ENCODE results near the gene ELF3.
"Not testable (repeated sequence)": the region's sequence is repeated elsewhere in the genome, so short reads cannot be mapped to it uniquely, and the experiment has no call there.

The ELF3 gene

GRCh38 chr1:202007805-202008489, 2.4 kb upstream of the ELF3 start:
- no peak for DNase-seq (ENCODE audit: low read depth in 2 of 2)

- DNase-seq (ENCODE audit: low read depth in 2 of 2) = peak; percentile 24 to 35
Measured at GRCh38 chr1:202009326-202010179, 834 bp upstream of the ELF3 start.

- no peak for DNase-seq (ENCODE audit: low read depth in 2 of 2)
Measured at GRCh38 chr1:202011994-202012393, 1.6 kb downstream of the ELF3 start.

- DNase-seq (ENCODE audit: low read depth in 2 of 2) = no peak
Measured at GRCh38 chr1:202012544-202013478, 2.4 kb downstream of the ELF3 start.

GRCh38 chr1:202013603-202014002, 3.2 kb downstream of the ELF3 start:
- DNase-seq (ENCODE audit: low read depth in 2 of 2) = no peak

GRCh38 chr1:202014060-202014459, 3.7 kb downstream of the ELF3 start:
- DNase-seq (ENCODE audit: low read depth in 2 of 2) = no peak

DNA sequence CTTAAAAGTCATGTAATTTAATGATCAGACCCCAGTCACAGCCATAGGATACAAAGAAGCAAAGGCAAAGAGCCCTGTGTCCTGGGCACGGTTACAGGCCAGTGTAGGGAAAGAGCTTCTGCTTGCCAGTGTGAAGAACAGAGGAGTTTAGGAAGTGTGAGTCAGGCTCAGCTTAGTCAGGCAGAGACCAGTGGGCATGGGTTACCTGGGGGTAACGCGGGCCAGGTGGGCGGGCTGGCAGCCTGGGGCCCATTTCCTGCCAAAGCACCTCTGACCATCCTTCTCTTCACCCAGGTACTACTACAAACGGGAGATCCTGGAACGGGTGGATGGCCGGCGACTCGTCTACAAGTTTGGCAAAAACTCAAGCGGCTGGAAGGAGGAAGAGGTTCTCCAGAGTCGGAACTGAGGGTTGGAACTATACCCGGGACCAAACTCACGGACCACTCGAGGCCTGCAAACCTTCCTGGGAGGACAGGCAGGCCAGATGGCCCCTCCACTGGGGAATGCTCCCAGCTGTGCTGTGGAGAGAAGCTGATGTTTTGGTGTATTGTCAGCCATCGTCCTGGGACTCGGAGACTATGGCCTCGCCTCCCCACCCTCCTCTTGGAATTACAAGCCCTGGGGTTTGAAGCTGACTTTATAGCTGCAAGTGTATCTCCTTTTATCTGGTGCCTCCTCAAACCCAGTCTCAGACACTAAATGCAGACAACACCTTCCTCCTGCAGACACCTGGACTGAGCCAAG, 4.7 kb downstream of the ELF3 start:
- no peak for DNase-seq (ENCODE audit: low read depth in 2 of 2)

DNA sequence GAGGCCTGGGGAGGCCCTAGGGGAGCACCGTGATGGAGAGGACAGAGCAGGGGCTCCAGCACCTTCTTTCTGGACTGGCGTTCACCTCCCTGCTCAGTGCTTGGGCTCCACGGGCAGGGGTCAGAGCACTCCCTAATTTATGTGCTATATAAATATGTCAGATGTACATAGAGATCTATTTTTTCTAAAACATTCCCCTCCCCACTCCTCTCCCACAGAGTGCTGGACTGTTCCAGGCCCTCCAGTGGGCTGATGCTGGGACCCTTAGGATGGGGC, 5.2 kb downstream of the ELF3 start:
- no peak for DNase-seq (ENCODE audit: low read depth in 2 of 2)

GRCh38 chr1:202016022-202016810, 5.8 kb downstream of the ELF3 start:
- DNase-seq (ENCODE audit: low read depth in 2 of 2) = no peak

DNA sequence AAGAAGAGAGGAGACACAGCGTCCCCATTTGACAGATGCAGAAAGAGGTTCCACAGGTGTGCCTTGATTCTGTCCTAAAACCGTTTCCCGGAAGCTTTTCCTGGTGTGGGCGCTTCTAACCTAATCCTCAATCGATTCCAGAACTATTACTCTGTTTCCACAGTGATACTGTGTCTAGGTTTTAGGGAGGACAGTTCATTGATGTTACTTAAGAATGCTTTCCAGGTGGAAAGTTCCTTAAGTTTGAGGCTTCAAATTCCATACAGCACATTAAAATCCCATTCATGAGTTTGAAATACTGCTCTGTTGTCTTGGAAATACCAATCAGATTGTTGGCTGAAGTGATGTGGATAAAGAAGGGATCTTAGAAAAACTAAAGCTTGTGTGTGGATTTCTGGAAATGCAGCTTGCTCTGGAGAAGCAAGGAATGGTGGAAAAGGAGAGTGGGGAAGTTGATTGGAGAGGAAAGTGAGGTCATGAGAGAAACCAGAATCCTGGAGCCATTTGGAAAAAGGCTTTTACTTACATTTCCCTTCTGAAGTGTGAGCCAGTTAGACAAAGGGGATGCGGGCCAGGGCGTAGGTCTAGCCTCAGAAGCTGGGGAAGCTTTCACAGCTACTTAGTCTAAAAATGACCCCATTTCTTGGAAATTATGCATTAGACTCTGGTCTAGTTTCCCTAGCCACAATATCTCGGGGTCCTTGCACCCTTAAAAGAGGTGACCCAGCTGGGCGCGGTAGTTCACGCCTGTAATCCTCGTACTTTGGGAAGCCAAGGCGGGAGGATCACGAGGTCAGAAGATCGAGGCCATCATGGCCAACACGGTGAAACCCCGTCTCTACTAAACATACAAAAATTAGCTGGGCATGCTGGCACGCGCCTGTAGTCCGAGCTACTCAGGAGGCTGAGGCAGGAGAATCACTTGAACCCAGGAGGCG, 6.7 kb downstream of the ELF3 start:
- no peak for DNase-seq (ENCODE audit: low read depth in 2 of 2)

DNA sequence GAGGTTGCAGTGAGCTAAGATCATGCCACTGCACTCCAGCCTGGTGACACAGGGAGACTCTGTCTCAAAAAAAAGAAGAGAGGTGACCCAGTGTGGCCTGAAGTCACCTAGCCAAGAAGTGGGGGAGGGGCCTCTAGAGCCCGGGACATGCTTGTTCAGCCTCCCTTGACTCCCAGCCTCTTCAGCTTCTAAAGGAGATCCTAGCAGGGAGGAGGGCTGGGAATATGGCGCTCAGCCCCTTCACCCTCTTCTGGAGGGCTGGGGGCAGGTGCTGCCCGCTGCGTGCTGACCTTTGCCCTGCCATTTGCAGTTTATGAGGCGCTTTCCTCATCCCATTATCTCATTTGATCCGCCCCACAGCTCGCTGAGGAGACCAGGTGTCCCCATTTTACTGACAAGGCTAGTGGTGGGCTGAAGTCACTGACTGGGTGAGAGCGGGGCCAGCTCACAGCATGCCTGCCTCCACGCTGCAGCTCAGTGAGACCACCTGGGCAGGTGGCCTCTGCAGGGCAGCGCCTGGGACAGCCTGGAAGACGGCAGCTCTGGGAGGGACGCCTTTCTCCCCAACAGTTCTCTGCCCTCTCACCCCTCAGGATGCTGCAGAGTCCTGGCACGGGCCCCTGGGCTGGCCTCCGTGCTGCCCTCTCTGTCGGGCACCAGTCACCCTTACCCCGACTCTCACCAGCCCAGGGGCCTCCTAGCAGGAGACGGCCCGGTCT, 7.5 kb downstream of the ELF3 start:
- no peak for DNase-seq (ENCODE audit: low read depth in 2 of 2)

GRCh38 chr1:202018468-202019234, 8.3 kb downstream of the ELF3 start:
- DNase-seq (ENCODE audit: low read depth in 2 of 2) = no peak

DNA sequence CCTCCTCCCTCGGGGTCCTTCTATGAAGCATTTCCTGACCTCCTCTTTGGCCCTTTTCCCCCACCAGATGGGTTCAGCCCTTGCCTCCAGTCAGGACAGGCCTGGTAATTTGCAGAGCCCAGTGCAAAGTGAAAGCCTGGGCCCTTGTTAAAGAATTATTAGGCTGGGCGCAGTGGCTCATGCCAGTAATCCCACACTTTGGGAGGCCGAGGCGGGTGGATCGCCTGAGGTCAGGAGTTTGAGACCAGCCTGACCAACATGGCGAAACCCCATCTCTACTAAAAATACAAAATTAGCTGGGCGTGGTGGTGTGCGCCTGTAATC, 8.8 kb downstream of the ELF3 start:
- DNase-seq (ENCODE audit: low read depth in 2 of 2) = not testable (repeated sequence)

- no peak for DNase-seq (ENCODE audit: low read depth in 2 of 2)
Measured at GRCh38 chr1:202023001-202023433, 12.6 kb downstream of the ELF3 start.

- DNase-seq (ENCODE audit: low read depth in 2 of 2) = no peak
Measured at GRCh38 chr1:202029171-202029665, 18.8 kb downstream of the ELF3 start.

DNA sequence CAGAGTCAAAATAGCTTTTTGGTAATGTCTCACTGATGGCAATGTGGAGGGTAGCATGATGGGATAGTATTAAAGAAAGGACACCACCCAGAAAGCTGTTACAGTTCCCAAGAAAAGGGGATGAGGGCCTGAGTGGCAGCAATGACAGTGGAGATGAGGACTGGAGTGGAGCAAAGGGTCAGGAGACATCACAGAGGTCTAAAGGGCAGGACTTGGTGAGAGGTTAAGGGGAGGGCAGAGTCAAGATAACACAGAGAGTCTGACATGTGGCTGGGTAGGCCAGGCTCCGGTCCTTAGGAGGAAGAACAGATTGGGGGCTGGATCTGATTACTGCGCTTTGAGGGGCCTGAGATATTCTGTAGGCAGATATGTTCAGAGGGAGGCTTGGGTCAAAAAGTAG, 19.3 kb downstream of the ELF3 start:
- no peak for DNase-seq (ENCODE audit: low read depth in 2 of 2)

DNA sequence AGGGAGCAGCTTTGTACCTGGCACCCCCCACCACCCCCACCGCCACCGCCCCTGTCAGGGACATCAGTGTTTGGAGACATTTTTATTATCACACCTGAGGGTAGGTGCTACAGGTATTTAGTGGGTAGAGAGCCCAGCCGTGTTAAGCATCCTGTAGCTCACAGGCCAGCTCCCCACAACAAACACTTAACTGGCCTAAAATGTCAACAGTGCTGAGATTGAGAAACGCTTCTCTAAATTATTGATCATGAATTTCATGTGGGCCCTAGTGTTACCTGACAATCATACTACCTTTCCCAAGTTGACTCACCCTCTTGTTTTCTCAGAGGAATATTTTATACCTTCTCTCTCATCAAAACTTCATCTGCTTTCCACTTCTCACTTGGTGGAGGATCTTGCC, 21.4 kb downstream of the ELF3 start:
- DNase-seq (ENCODE audit: low read depth in 2 of 2) = no peak

DNA sequence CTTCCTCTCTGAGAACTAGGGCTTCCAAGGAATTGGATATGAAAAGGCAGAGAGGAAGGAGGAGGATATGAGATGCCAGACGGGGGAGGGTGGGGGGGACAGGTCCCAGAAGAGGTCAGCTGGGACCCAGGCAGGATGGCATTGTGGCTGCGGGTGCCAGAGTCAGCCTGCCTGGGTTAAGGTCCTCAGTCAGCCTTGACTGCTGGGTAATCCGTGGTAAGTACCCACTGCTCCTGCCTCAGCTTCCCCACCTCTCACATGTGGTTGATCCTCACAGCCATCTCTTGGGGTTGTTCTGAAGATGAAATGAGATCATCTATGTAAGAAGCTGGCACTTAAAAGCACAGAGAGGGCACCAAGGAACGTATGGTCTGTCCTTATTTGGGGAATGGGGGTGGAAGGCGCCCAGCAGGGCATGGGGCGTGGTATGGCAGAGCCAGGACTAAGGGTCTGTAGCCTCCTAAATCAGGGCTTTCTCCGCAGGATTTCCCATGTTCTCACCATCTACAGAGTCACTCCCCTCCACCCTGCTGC, 23.8 kb downstream of the ELF3 start:
- DNase-seq (ENCODE audit: low read depth in 2 of 2) = no peak
